ENCODE results near the gene RHOG. TPM values are rescaled to one million over a fixed set of nuclear protein-coding genes. Genes with fewer than 3 reads are reported as not detected.

The RHOG gene
- total RNA-seq, 1 donor, result 19.0 TPM

GRCh38 chr11:3879967-3880542 is 39.3 kb upstream of the RHOG start:
- TF ChIP-seq, protein P1, sequence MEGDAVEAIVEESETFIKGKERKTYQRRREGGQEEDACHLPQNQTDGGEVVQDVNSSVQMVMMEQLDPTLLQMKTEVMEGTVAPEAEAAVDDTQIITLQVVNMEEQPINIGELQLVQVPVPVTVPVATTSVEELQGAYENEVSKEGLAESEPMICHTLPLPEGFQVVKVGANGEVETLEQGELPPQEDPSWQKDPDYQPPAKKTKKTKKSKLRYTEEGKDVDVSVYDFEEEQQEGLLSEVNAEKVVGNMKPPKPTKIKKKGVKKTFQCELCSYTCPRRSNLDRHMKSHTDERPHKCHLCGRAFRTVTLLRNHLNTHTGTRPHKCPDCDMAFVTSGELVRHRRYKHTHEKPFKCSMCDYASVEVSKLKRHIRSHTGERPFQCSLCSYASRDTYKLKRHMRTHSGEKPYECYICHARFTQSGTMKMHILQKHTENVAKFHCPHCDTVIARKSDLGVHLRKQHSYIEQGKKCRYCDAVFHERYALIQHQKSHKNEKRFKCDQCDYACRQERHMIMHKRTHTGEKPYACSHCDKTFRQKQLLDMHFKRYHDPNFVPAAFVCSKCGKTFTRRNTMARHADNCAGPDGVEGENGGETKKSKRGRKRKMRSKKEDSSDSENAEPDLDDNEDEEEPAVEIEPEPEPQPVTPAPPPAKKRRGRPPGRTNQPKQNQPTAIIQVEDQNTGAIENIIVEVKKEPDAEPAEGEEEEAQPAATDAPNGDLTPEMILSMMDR (IDR thresholded peaks at IDR 0.05; ENCODE audit: insufficient read depth, low read length), result no peak
- H3K4me3 ChIP-seq (ENCODE audit: low read depth, low read length), result no peak overlapping the region
- DNase-seq (ENCODE audit: low read depth), result no peak

DNA sequence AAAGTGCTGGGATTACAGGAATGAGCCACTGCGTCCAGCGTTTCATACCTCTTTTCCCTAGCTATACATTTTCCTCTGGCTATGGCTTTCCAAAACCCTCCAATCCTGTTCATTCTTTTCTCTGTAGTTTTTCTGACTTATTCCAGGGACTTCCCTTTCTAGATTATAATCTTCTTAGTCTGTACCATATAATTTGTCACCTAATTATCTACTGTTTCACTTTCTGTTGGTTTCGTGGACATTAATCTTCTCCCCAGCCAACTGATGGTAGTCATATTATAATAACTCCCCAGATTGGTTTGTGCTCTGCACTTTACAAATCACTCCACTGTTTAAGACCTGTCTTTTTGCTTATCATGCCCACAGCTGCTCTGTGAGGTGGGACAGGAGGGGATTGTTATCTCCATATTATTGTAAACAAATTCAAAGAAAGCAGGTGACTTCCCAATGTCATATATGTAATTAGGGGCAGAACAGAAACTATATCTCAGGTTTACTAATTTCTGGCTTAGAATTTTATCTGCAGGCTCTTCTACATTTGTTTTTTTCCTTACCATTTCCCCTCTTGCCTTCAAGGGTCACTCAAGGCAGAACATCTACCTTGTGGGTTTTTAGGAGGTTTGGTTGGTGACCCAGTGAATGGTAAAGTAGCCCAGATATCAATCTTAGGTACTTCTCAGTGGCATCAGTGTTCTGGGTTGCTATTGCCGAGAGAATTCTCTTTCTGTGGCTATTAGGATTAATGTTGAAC is 38.6 kb upstream of the RHOG start:
- H3K4me3 ChIP-seq (ENCODE audit: low read depth, low read length), result no peak overlapping the region
- no peak for DNase-seq (ENCODE audit: low read depth)
- TF ChIP-seq, protein P1 (IDR thresholded peaks at IDR 0.05; ENCODE audit: insufficient read depth, low read length), result no peak

GRCh38 chr11:3878258-3878584 is 37.5 kb upstream of the RHOG start:
- TF ChIP-seq, protein P1 (IDR thresholded peaks at IDR 0.05; ENCODE audit: insufficient read depth, low read length), result no peak
- H3K4me3 ChIP-seq (ENCODE audit: low read depth, low read length), result no peak overlapping the region
- no peak for DNase-seq (ENCODE audit: low read depth)

DNA sequence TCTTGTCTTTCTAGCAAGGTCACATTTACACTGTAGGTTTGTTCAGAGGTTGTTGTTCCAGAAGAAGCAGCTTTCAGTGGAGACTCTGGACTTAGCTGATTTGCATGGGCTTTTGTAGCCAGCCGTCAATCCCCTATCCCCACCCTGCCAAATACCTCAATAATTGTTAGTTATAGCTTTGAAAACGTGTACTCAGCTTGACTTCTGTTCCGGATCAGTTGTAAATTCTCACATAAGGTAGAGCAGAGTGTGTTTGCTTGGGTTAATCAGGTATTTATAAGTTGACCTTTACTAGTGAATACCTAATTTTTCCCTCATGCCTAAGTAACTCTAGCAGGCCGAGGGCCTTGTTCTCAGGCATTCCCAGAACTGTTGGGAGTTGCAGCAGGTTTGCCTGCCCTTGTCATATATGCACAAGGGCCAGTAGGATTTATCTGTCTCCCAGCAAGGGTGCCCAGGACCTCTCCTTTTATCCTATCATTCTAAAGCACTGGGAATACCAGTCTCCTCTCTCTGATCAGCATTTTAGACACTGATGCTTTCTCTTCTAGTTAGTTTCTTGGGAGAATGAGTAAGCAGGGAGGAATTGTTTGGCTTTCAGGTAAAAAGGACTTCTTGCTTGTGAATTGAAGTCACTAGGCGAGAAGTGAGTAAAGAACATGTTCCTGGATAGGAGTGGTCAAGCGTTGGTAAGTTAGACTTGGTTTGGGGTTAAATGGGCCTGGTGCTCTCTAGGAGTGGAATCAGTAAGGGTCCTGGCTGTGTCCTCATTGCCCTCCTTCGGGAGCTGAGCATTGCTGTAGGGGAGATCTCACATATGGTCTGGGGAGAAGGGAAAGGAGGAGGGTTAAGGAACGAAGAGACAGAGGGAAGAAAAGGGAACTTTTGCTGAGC is 36.9 kb upstream of the RHOG start:
- TF ChIP-seq, protein P1 (IDR thresholded peaks at IDR 0.05; ENCODE audit: insufficient read depth, low read length), result no peak
- no peak overlapping the region for H3K4me3 ChIP-seq (ENCODE audit: low read depth, low read length)
- DNase-seq (ENCODE audit: low read depth), result no peak

- H3K4me3 ChIP-seq (ENCODE audit: low read depth, low read length), result no peak overlapping the region
- TF ChIP-seq, protein P1 (IDR thresholded peaks at IDR 0.05; ENCODE audit: insufficient read depth, low read length), result no peak
- no peak for DNase-seq (ENCODE audit: low read depth)
Measured at GRCh38 chr11:3876613-3877012, 35.9 kb upstream of the RHOG start.

GRCh38 chr11:3873712-3874349 is 33.1 kb upstream of the RHOG start:
- TF ChIP-seq, protein P1 (IDR thresholded peaks at IDR 0.05; ENCODE audit: insufficient read depth, low read length), result no peak
- no peak for DNase-seq (ENCODE audit: low read depth)

More at GRCh38 chr11:3873712-3874349, 33.1 kb upstream of the RHOG start:
- H3K4me3 ChIP-seq (ENCODE audit: low read depth, low read length), result no peak overlapping the region
